C4-2B (cell line): ENCODE data around the gene DCLK3.

Source experiments
- H3K27ac ChIP-seq: fragments of 450-650 bp; 2 replicates; pipeline ENCODE4 v1.5.1; 2017
- CTCF ChIP-seq: fragments of 450-650 bp; conservative IDR thresholded peaks from 2 replicates; pipeline ENCODE4 v1.5.1; 2017; ENCODE audit warnings: mild to moderate bottlenecking
- ZFX ChIP-seq: fragments of 450-650 bp; IDR thresholded peaks from 2 replicates; pipeline ENCODE4 v1.6.1; 2017

The DCLK3 gene

GRCh38 chr3:36763850-36764703, at the start of gene DCLK3:
Gene DCLK3, minus strand, starts transcription at chr3:36764553. Its CDS starts 290 bp downstream, at chr3:36764263.
- TF ChIP-seq CTCF: no peak
- TF ChIP-seq ZFX: no peak
- no peak within 1 kb of the TSS for H3K27ac ChIP-seq

GRCh38 chr3:36813305-36813704, 49.0 kb upstream of the DCLK3 start:
- no peak overlapping the region for H3K27ac ChIP-seq
- no peak for TF ChIP-seq CTCF
- TF ChIP-seq ZFX: no peak

GRCh38 chr3:36812240-36812639, 47.9 kb upstream of the DCLK3 start:
- TF ChIP-seq ZFX (no peak), CTCF (no peak)
- H3K27ac ChIP-seq: no peak overlapping the region

GRCh38 chr3:36811768-36812167, 47.4 kb upstream of the DCLK3 start:
- no peak for TF ChIP-seq ZFX
- no peak overlapping the region for H3K27ac ChIP-seq

GRCh38 chr3:36804295-36805055, 40.1 kb upstream of the DCLK3 start:
- H3K27ac ChIP-seq: no peak overlapping the region
- TF ChIP-seq CTCF (no peak), ZFX (no peak)

- TF ChIP-seq ZFX (no peak), CTCF (no peak)
- no peak overlapping the region for H3K27ac ChIP-seq
Observed at GRCh38 chr3:36803091-36803791, 38.9 kb upstream of the DCLK3 start.

- H3K27ac ChIP-seq: no peak overlapping the region
- no peak for TF ChIP-seq CTCF
- no peak for TF ChIP-seq ZFX
Observed at GRCh38 chr3:36800533-36801116, 36.3 kb upstream of the DCLK3 start.
